HepG2 (cell line): ENCODE measurements around the gene JOSD1. TPM values are rescaled to one million over a fixed set of nuclear protein-coding genes. Genes with fewer than 3 reads are reported as not detected.
A peak's percentile ranks its signal among the peaks of the same experiment; 100 is the strongest.

Experiments used
- ATF6 ChIP-seq: sonication (generic); formaldehyde crosslinking; conservative IDR thresholded peaks from 2 replicates; pipeline ENCODE4 v1.4.0; 2020; ENCODE audit warnings: missing genetic modification reagents
- CSRNP2 ChIP-seq: sonication (generic); formaldehyde crosslinking; conservative IDR thresholded peaks from 2 replicates; pipeline ENCODE4 v1.8.0; 2022; ENCODE audit warnings: low read depth, missing genetic modification reagents
- GPN1 ChIP-seq: sonication (generic); formaldehyde crosslinking; IDR thresholded peaks from 2 replicates; pipeline ENCODE4 v1.5.1; 2020; ENCODE audit warnings: missing genetic modification reagents, borderline replicate concordance
- JUNB ChIP-seq: sonication (generic); formaldehyde crosslinking; IDR thresholded peaks from 2 replicates; pipeline ENCODE4 v1.8.0; 2022; ENCODE audit warnings: missing genetic modification reagents, mild to moderate bottlenecking, borderline replicate concordance
- MEIS1 ChIP-seq: sonication (generic); formaldehyde crosslinking; IDR thresholded peaks from 2 replicates; pipeline ENCODE4 v1.9.0; 2021; ENCODE audit warnings: mild to moderate bottlenecking, missing genetic modification reagents, moderate library complexity, borderline replicate concordance
- ONECUT2 ChIP-seq: sonication (generic); formaldehyde crosslinking; IDR thresholded peaks from 2 replicates; pipeline ENCODE4 v1.4.0; 2020; ENCODE audit warnings: missing genetic modification reagents
- POGZ ChIP-seq: sonication (generic); formaldehyde crosslinking; IDR thresholded peaks from 2 replicates; pipeline ENCODE4 v1.4.0; 2020; ENCODE audit warnings: mild to moderate bottlenecking, missing genetic modification reagents
- ZBTB25 ChIP-seq: IDR thresholded peaks from 2 replicates; pipeline ENCODE4 v1.6.1; 2018; ENCODE audit warnings: missing genetic modification reagents
- ZBTB4 ChIP-seq: sonication (generic); formaldehyde crosslinking; IDR thresholded peaks from 2 replicates; pipeline ENCODE4 v1.4.0; 2020; ENCODE audit warnings: missing genetic modification reagents, mild to moderate bottlenecking, borderline replicate concordance
- ZBTB7A ChIP-seq: sonication (generic); formaldehyde crosslinking; IDR thresholded peaks from 2 replicates; pipeline ENCODE4 v1.8.0; 2022; ENCODE audit warnings: mild to moderate bottlenecking, missing genetic modification reagents
- ZNF616 ChIP-seq: sonication (generic); formaldehyde crosslinking; IDR thresholded peaks from 2 replicates; pipeline ENCODE4 v1.5.0; 2020; ENCODE audit warnings: low read depth, mild to moderate bottlenecking, missing genetic modification reagents
- ZZZ3 ChIP-seq: sonication (generic); formaldehyde crosslinking; IDR thresholded peaks from 2 replicates; pipeline ENCODE4 v1.4.0; 2020; ENCODE audit warnings: missing genetic modification reagents, mild to moderate bottlenecking, borderline replicate concordance
- polyA plus RNA-seq, 8 experiments: library from polyadenylated mRNA; depleted of rRNA in 3 of 8; stranded (reverse) in 7 of 8; unstranded in 1 of 8; fragments of >200 nt; fragmentation: Illumina TruSeq in 4 of 8; extraction: Trizol in 4 of 8; gene quantifications; 2 replicates each; pipeline versions ENCODE4 v1.2.1 to v1.2.3, GENCODE V29; 2011 to 2016; ENCODE audit warnings: low read depth in 4 of 8, missing spikeins in 1 of 8, mixed read lengths in 1 of 8; ENCODE audit not compliant: insufficient read depth in 1 of 8
- total RNA-seq, 5 experiments: library from RNA; depleted of rRNA; stranded (reverse); fragments of >200 nt; fragmentation: Illumina TruSeq; extraction: Trizol; gene quantifications; 2 replicates each; pipeline ENCODE4 v1.2.3, GENCODE V29; 2016; ENCODE audit warnings: low read depth in 1 of 5
- TF ChIP-seq, protein P1 (sequence below): IDR thresholded peaks from 2 replicates; pipeline ENCODE4 v1.4.0; 2020; ENCODE audit warnings: mild to moderate bottlenecking, missing genetic modification reagents

The JOSD1 gene
- total and polyA plus RNA-seq, 2 of the 13 experiments (the other 11 are each of a cell fraction or from before 2014, with no cell fraction given) = 31.7 to 38.4 TPM

- TF ChIP-seq ONECUT2 (CRISPR knock-in tag) (no peak), GPN1 (no peak; the same call in 1 of the 2 replicates), MEIS1 (CRISPR knock-in tag) (no peak), ZBTB4 (no peak; the same call in 1 of the 2 replicates), CSRNP2 (CRISPR knock-in tag) (0 out of 2 replicates have a peak, but pooled peaks have one; percentile 35), JUNB (CRISPR knock-in tag) (no peak), ATF6 (no peak), ZBTB25 (CRISPR knock-in tag) (peak; percentile 79; the same call in 1 of the 2 replicates), ZZZ3 (CRISPR knock-in tag) (no peak), ZBTB7A (CRISPR knock-in tag) (no peak), POGZ (CRISPR knock-in tag) (peak; percentile 71; the same call in 1 of the 2 replicates), ZNF616 (CRISPR knock-in tag) (0 out of 2 replicates have a peak, but pooled peaks have one; percentile 50)
- TF ChIP-seq, protein P1, sequence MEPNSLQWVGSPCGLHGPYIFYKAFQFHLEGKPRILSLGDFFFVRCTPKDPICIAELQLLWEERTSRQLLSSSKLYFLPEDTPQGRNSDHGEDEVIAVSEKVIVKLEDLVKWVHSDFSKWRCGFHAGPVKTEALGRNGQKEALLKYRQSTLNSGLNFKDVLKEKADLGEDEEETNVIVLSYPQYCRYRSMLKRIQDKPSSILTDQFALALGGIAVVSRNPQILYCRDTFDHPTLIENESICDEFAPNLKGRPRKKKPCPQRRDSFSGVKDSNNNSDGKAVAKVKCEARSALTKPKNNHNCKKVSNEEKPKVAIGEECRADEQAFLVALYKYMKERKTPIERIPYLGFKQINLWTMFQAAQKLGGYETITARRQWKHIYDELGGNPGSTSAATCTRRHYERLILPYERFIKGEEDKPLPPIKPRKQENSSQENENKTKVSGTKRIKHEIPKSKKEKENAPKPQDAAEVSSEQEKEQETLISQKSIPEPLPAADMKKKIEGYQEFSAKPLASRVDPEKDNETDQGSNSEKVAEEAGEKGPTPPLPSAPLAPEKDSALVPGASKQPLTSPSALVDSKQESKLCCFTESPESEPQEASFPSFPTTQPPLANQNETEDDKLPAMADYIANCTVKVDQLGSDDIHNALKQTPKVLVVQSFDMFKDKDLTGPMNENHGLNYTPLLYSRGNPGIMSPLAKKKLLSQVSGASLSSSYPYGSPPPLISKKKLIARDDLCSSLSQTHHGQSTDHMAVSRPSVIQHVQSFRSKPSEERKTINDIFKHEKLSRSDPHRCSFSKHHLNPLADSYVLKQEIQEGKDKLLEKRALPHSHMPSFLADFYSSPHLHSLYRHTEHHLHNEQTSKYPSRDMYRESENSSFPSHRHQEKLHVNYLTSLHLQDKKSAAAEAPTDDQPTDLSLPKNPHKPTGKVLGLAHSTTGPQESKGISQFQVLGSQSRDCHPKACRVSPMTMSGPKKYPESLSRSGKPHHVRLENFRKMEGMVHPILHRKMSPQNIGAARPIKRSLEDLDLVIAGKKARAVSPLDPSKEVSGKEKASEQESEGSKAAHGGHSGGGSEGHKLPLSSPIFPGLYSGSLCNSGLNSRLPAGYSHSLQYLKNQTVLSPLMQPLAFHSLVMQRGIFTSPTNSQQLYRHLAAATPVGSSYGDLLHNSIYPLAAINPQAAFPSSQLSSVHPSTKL = peak; percentile 53; the same call in 1 of the 2 replicates
Observed at GRCh38 chr22:38700789-38701628, at the start of gene JOSD1 (continued).
